Mesodermal cell (in vitro differentiated cells): ENCODE measurements around the gene SLAMF6.

Source experiments
- H3K27ac ChIP-seq: 2 replicates; pipeline ENCODE4 v1.7.0; 2013; ENCODE audit warnings: mild to moderate bottlenecking, low read depth, low read length, moderate library complexity; ENCODE audit not compliant: severe bottlenecking
- H3K36me3 ChIP-seq: 2 replicates; pipeline ENCODE4 v1.7.1; 2013; ENCODE audit warnings: mild to moderate bottlenecking, low read length, moderate library complexity; ENCODE audit not compliant: control insufficient read depth, insufficient read depth
- H3K4me1 ChIP-seq: one replicate; pipeline ENCODE4 v1.7.1; 2013; ENCODE audit warnings: mild to moderate bottlenecking, low read length; ENCODE audit not compliant: insufficient read depth, control insufficient read depth, poor library complexity, severe bottlenecking
- H3K4me3 ChIP-seq: 2 replicates; pipeline ENCODE4 v1.7.0; 2013; ENCODE audit warnings: low read length, control low read depth, mild to moderate bottlenecking; ENCODE audit not compliant: insufficient read depth, poor library complexity, severe bottlenecking; ENCODE audit errors: extremely low read depth
- H3K9me3 ChIP-seq: 2 replicates; pipeline ENCODE4 v1.7.1; 2013; ENCODE audit warnings: mild to moderate bottlenecking, low read length, moderate library complexity; ENCODE audit not compliant: control insufficient read depth
- WGBS, 2 experiments: methylation state at CpG; one replicate each; pipeline ENCODE4 v1.1.5; 2013; ENCODE audit warnings: missing lambda C conversion rate in 2 of 2; ENCODE audit not compliant: insufficient coverage in 2 of 2; 5-methylcytosine and 5-hydroxymethylcytosine counted together

The SLAMF6 gene

GRCh38 chr1:160451119-160451858 is 71.8 kb downstream of the SLAMF6 start:
- WGBS, 2 experiments = 94% methylated on average over 4 of the region's 7 CpGs; no CpG with 5 or more reads in 1 of the 2 experiments
- Histone ChIP-seq H3K27ac (no peak overlapping the region), H3K4me1 (no peaks in the 10 kb centered on the region), H3K36me3 (no peaks in the 10 kb centered on the region), H3K4me3 (no peak overlapping the region), H3K9me3 (no peaks in the 10 kb centered on the region)

- Histone ChIP-seq H3K4me3 (no peak overlapping the region), H3K9me3 (no peaks in the 10 kb centered on the region), H3K4me1 (no peaks in the 10 kb centered on the region), H3K36me3 (no peaks in the 10 kb centered on the region), H3K27ac (no peak overlapping the region)
- 92 to 100% methylated on average over 1 to 2 of the region's 2 CpGs for WGBS, 2 experiments
Measured at GRCh38 chr1:160449494-160449893, 73.6 kb downstream of the SLAMF6 start.

GRCh38 chr1:160446945-160447600 is 76.0 kb downstream of the SLAMF6 start:
- Histone ChIP-seq H3K36me3 (no peaks in the 10 kb centered on the region), H3K27ac (no peak overlapping the region), H3K9me3 (no peaks in the 10 kb centered on the region), H3K4me3 (no peak overlapping the region), H3K4me1 (no peaks in the 10 kb centered on the region)
- WGBS, 2 experiments = 100% methylated on average over 1 of the region's 8 CpGs; no CpG with 5 or more reads in 1 of the 2 experiments

- WGBS, 2 experiments = no CpG with 5 or more reads among the region's 2 CpGs
- no peak overlapping the region for H3K4me3 ChIP-seq
- no peaks in the 10 kb centered on the region for H3K4me1 ChIP-seq
- H3K27ac ChIP-seq = no peak overlapping the region
- H3K36me3 ChIP-seq = no peaks in the 10 kb centered on the region
- H3K9me3 ChIP-seq = no peaks in the 10 kb centered on the region
Measured at GRCh38 chr1:160439718-160440117, 83.3 kb downstream of the SLAMF6 start.

- no peak overlapping the region for H3K27ac ChIP-seq
- H3K36me3 ChIP-seq = no peaks in the 10 kb centered on the region
- WGBS, 2 experiments = no CpG with 5 or more reads among the region's 2 CpGs
- H3K9me3 ChIP-seq = no peaks in the 10 kb centered on the region
- H3K4me3 ChIP-seq = no peak overlapping the region
- H3K4me1 ChIP-seq = no peaks in the 10 kb centered on the region
Measured at GRCh38 chr1:160438935-160439334, 84.1 kb downstream of the SLAMF6 start.

GRCh38 chr1:160438317-160438918 is 84.6 kb downstream of the SLAMF6 start:
- WGBS, 2 experiments = 67 to 100% methylated on average over 1 to 2 of the region's 4 CpGs
- Histone ChIP-seq H3K4me3 (no peak overlapping the region), H3K27ac (no peak overlapping the region), H3K36me3 (no peaks in the 10 kb centered on the region), H3K9me3 (no peaks in the 10 kb centered on the region), H3K4me1 (no peaks in the 10 kb centered on the region)

GRCh38 chr1:160437432-160438316 is 85.4 kb downstream of the SLAMF6 start:
- H3K36me3 ChIP-seq = no peaks in the 10 kb centered on the region
- H3K27ac ChIP-seq = no peak overlapping the region
- WGBS, 2 experiments = 79 to 100% methylated on average over 3 of the region's 4 CpGs
- no peak overlapping the region for H3K4me3 ChIP-seq
- H3K9me3 ChIP-seq = no peaks in the 10 kb centered on the region
- H3K4me1 ChIP-seq = no peaks in the 10 kb centered on the region

GRCh38 chr1:160436966-160437365 is 86.1 kb downstream of the SLAMF6 start:
- Histone ChIP-seq H3K36me3 (no peaks in the 10 kb centered on the region), H3K27ac (no peak overlapping the region), H3K4me3 (no peak overlapping the region), H3K9me3 (no peaks in the 10 kb centered on the region), H3K4me1 (no peaks in the 10 kb centered on the region)
- WGBS, 2 experiments = 94% methylated on average over 2 of the region's 2 CpGs; no CpG with 5 or more reads in 1 of the 2 experiments
